ENCODE results near the gene GPM6B.

Gene GPM6B

GRCh38 chrX:13721371-13721770, 95.5 kb downstream of the GPM6B start:
- no peak for DNase-seq

Measured in NCI-H146 (cell line).